Fibroblast of skin of abdomen (primary cell): ENCODE results near the gene NSUN7. TPM values are rescaled to one million over a fixed set of nuclear protein-coding genes. Genes with fewer than 3 reads are reported as not detected.
"Not testable (repeated sequence)": the region's sequence is repeated elsewhere in the genome, so short reads cannot be mapped to it uniquely, and the experiment has no call there.

Experiments used
- DNase-seq: peaks from one replicate; pipeline ENCODE4 v3.0.0-alpha.2; 2013
- polyA plus RNA-seq, 2 experiments: library from polyadenylated mRNA; unstranded; fragments of 120-200 nt; gene quantifications; one replicate each; pipeline ENCODE4 v1.2.1, GENCODE V29; 2013; ENCODE audit not compliant: insufficient read length in 2 of 2

The NSUN7 gene, protein sequence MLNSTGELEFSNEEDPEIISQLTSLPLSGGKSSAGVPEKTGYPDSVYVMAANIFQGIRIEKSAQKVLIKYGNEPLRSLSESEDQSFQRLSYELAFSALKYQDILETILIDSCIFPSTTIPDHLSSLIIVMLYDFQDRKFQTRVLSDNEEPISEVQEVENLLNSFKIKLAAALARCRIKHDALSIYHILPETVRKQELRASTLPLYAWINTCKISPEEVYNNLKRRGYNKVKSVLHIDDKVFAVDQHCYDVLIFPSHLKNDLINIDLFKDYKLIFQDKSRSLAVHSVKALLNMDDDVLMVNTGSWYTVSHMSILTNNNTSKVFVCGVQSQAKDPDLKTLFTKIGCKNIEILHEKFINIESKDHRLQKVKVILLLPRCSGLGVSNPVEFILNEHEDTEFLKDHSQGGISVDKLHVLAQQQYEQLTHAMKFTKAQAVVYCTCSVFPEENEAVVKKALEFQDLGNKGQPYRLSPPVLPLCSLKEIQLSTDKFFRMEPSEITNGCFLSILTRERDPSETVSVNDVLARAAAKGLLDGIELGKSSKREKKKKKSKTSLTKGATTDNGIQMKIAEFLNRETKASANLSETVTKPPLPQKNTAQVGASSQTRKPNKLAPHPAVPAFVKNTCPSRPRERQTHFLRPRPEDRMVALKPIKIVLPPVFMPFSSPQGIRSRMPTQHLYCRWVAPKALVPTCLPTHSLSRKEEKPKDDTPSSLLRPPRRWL
- 2.0 TPM for polyA plus RNA-seq (2013, experiment 1 of 2; ENCODE audit: insufficient read length)
- 2.2 TPM for polyA plus RNA-seq (2013, experiment 2 of 2; ENCODE audit: insufficient read length)

DNA sequence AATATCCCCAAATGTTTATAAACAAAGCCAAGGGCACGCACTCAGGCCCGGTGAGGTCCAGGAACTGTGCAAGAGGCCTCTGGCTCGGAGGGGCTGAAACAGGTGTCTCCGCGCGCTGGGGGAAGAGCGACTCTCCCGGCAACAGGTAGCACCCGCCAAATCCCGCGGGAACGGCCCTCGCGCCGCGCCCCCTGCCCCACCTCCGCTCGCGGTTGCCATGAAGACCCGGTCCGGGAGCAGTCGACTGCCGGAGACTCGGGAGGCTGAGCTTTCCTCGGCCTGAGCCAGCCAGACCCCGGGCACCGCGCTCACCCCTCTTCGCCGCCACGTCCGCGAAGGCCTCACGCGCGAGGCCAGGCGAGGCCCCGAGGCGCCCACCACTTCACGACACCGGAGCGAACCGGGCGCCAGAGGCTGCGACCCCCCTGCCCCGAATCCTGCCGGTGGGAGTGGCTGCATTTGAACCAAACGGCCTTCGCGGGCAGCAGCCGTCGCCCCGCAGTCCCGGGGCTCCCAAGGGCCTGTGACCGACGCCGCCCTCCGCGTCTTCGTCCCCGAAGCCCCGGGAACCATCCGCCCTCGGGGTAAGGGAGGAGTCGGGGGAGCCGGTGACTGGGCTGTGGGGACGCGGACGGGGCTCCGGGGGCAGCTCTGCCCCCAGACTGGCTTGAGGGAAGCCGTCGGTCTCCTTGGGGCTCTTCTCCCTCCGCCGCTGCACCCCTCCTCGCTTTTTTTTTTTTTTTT lies at the start of gene NSUN7:
TSS of gene NSUN7 (plus strand) at position 239 of the 744 bp plus-strand sequence. CDS start 739 bp downstream, outside the sequence.
- DNase-seq, result peak; percentile 40

DNA sequence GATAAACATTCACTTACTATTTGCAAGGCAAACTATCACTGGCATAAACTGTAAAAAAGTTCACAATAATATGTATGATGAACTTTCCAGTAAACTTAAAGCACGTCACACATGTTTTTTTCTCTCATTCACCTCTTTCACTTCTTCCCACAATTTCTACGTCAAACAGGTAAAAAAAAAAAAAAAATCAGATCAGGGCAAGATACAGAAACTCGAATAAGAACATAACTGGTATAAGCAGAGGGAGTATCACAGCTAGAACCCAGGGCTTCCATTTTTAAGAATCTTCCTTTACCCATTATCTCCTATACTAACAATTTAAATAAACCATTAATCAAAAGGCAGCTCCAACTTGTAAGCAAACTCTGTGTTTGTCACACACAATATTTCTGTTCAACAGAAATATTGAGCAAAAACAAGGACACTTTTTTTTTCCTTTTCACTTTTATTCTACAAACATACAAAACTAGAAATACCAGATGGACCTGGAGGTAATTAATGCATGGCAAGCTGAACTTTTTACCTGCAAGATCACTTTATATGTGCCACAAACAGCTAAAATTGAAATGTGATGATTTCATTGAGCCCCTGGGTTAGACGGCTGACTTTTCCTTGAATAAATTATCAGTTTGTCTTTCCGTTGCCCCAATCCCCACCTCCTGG lies 47.5 kb upstream of the NSUN7 start:
- DNase-seq, result no peak

- DNase-seq, result no peak
Observed at GRCh38 chr4:40702800-40703151, 47.0 kb upstream of the NSUN7 start.

DNA sequence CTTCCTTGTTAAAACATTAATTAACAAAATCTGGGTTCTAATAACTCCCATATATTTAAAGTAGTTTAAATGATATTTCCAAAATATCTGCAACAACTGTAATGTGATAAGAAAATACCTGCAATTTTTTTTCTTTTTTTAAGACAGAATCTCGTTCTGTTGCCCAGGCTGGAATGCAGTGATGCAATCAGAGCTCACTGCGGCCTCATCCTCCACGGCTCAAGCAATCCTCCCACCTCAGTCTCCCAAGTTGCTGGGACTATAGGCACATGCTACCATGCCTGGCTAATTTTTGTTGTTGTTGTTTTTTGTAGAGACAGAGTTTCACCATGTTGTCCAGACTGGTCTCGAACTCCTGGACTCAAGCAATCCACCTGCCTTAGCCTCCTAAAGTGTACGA lies 45.7 kb upstream of the NSUN7 start:
- DNase-seq, result no peak

DNA sequence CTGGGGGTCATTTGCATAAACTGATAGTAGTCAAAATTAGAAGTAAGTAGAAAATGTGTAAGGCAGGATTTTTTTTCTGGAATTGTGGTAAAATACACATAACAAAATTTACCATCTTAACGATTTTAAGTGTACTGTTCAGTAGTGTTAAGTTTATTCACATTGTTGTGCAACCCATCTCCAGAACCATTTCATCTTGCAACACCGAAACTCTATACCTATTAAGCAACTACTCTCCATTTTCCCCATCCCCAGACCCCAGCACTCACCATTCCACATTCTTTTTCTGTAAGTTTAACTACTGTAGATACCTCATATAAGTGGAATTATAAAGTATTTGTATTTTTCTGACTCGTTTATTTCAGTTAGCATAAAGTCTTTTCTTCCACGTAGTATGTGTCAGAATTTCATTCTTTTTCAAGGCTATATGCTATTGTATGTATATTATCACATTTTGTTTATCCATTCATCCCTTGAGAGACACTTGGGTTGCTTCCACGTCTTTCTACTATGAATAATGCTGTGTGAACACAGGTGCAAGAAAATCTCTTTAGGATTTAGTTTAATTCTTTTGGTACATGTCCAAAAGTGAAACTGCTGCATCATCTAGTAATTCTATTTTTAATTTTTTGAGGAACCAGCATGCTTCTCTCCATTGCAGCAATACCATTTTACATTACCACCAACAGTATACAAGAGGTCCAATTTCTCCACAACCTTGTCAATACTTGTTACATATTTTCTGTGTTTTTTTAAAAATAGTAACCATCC lies 39.1 kb upstream of the NSUN7 start:
- DNase-seq, result no peak

DNA sequence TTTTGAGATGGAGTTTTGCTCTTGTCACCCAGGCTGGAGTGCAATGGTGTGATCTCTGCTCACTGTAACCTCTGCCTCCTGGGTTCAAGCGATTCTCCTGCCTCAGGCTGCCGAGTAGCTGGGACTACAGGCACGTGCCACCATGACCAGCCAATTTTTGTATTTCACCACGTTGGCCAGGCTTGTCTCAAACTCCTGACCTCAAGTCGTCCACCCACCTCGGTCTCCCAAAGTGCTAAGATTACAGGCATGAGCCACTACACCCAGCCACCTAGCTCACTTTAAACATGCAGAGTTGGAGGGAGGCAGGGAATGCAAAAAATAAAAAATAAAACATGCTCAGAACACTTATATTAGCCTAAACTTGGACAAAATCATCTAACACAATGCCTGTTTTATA lies 36.8 kb upstream of the NSUN7 start:
- not testable (repeated sequence) for DNase-seq

GRCh38 chr4:40713798-40714197 lies 36.0 kb upstream of the NSUN7 start:
- DNase-seq, result no peak

GRCh38 chr4:40718586-40718985 lies 31.2 kb upstream of the NSUN7 start:
- no peak for DNase-seq

- peak; percentile 66 for DNase-seq
Observed at GRCh38 chr4:40719008-40719623, 30.6 kb upstream of the NSUN7 start.

GRCh38 chr4:40720351-40720750 lies 29.4 kb upstream of the NSUN7 start:
- DNase-seq, result no peak

- no peak for DNase-seq
Observed at GRCh38 chr4:40720916-40721315, 28.8 kb upstream of the NSUN7 start.

- no peak for DNase-seq
Observed at GRCh38 chr4:40721730-40722171, 28.0 kb upstream of the NSUN7 start.

GRCh38 chr4:40722576-40723161 lies 27.1 kb upstream of the NSUN7 start:
- DNase-seq, result no peak

GRCh38 chr4:40723728-40724127 lies 26.0 kb upstream of the NSUN7 start:
- no peak for DNase-seq

- no peak for DNase-seq
Observed at GRCh38 chr4:40728333-40728732, 21.4 kb upstream of the NSUN7 start.

DNA sequence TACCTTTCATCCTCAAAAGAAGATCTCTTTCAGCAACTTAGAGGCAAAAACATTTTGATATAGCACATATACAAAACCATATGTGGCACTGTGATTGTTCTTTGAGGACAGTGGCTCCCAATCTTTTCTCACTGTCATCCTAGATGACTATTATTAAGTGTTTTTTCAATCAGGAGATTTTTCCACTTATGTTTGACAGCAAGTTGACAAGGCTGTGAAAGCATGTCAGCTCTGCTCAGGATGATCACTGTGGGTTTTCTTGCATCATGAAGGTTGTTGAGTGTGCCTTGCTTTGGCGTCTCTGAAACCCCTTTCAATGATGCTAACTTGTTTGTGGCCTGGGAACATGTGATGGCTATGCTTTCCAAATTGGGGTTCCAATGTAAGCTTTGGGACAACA lies 20.2 kb upstream of the NSUN7 start:
- DNase-seq, result no peak

DNA sequence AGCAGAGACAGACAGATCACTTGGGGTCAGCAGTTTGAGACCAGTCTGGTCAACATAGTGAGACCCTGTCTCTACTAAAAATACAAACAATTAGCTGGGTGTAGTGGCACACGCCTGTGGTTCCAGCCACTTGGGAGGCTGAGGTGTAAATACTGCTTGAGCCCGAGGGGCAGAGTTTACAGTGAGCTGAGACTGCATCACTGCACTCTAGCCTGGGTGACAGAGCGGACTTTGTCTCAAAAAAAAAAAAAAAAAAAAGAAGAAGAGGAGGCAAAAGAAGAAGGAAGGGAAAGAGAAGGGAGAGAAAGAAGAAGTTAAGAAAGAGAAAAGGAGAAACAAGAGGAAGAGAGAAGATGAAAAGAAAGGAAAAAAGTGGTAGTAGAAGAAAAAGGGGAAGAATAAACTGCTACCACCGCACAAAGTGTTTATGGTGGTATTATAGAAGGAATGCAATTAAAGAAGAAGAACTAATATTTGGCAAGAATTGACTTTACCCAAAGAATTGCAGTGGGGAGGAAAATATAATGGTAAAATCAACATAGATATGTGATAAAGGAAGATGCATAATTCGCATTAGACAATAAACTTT lies 19.6 kb upstream of the NSUN7 start:
- DNase-seq, result no peak

DNA sequence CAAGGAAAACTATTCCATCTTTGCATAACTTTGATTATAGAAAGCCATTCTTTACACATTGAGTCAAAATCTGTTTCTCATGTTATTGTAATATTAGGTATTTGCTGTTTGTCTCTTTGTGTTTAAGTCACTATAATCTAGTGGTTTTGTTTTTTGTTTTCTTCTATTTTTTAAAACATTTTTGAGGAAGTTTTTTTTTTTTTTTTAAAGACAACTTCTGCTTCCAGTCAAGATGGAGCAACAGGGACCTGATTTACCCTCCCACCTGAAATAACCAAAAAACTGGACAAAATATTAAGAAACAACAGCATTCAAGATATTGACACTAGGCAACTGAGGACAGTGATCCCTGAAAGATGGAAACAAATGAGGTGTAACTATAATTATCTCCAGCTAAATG lies 18.4 kb upstream of the NSUN7 start:
- DNase-seq, result no peak

DNA sequence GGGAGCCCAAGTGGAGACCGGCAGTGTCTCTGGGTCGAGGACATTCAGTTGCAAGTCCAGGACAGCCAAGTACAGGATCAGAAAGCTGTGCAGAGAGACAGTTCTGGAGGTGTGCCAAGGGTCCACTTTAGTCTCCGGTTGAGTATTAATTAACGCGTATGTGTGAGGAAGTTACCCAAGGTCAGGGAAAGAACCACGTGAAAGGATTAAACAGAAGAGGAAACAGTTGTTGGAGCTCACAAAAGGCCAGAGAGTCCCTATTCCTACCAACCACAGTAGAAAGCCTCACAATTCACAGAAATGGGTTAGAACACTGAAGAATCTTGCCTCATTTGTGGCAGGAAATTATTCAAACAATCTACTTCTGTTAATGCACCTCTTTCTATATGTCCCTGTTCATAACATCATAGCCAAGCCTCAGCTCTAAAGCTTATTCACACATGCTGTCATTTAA lies 17.9 kb upstream of the NSUN7 start:
- DNase-seq, result no peak

DNA sequence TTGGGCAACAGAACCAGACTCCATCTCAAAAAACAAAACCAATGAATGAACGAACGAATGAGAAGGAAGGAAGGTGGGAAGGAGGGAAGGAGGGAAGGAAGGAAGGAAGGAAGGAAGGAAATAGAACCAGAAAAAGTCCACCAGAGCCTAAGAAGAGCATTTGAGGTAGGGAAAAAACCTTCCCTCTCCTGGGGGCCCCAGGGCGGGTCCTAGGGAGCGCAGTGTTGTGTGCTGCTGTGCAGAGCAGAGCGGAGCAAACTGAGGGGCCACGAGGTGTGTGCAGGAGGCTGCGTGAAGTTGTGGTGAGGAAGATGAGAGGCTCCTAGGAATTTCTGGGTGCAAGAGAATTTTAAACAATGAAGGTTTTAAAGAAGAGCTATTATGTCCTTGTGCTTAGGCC lies 16.0 kb upstream of the NSUN7 start:
- DNase-seq, result no peak
